Stomach (tissue), 9 donors: ENCODE measurements around the gene CEP72. TPM values are rescaled to one million over a fixed set of nuclear protein-coding genes. Genes with fewer than 3 reads are reported as not detected.
A peak's percentile ranks its signal among the peaks of the same experiment; 100 is the strongest.
"Not testable (repeated sequence)": the region's sequence is repeated elsewhere in the genome, so short reads cannot be mapped to it uniquely, and the experiment has no call there.

Source experiments
- DNase-seq, 2 donors: peaks; one replicate each; pipeline versions ENCODE4 v3.0.0 to v3.0.0-alpha.2; 2013 to 2019
- H3K27ac ChIP-seq, 5 donors: fragments of 200-600 bp in 4 of 5; sonication (generic) in 4 of 5; one replicate each; pipeline ENCODE4 v1.5.1; 2013 to 2019; ENCODE audit warnings: mild to moderate bottlenecking in 1 of 5, moderate library complexity in 1 of 5
- H3K27me3 ChIP-seq, 3 donors: fragments of 200-600 bp; sonication (generic); one replicate each; pipeline ENCODE4 v1.5.1; 2017 to 2019; ENCODE audit warnings: mixed run types in 1 of 3
- H3K36me3 ChIP-seq, 4 donors: fragments of 200-600 bp; sonication (generic); 1 replicate in 3 of 4; 2 replicates in 1 of 4; pipeline ENCODE4 v1.5.1; 2016 to 2019
- H3K4me1 ChIP-seq, 4 donors: fragments of 200-600 bp; sonication (generic); one replicate each; pipeline ENCODE4 v1.5.1; 2016 to 2019
- H3K4me3 ChIP-seq, 4 donors: fragments of 200-600 bp; sonication (generic) in 3 of 4; one replicate each; pipeline ENCODE4 v1.5.1; 2016 to 2019; ENCODE audit warnings: mild to moderate bottlenecking in 1 of 4
- H3K9me3 ChIP-seq, 4 donors: fragments of 200-600 bp; sonication (generic); one replicate each; pipeline ENCODE4 v1.5.1; 2016 to 2019
- CTCF ChIP-seq, 7 experiments: fragments of 450-650 bp in 4 of 7; fragments of 200-600 bp in 3 of 7; sonication (generic) in 3 of 7; IDR thresholded peaks; one replicate each; pipeline ENCODE4 v1.5.1; 2016 to 2019; ENCODE audit warnings: antibody characterized with exemption in 7 of 7, control low read depth in 2 of 7, mild to moderate bottlenecking in 1 of 7
- EP300 ChIP-seq: sonication (generic); formaldehyde crosslinking; IDR thresholded peaks from one replicate; pipeline ENCODE4 v1.6.1; 2017; ENCODE audit warnings: antibody characterized with exemption
- POLR2A ChIP-seq, 4 donors: fragments of 450-650 bp; IDR thresholded peaks; one replicate each; pipeline ENCODE4 v1.6.1; 2016; ENCODE audit warnings: antibody characterized with exemption in 4 of 4, control low read depth in 2 of 4, mild to moderate bottlenecking in 1 of 4, moderate library complexity in 1 of 4
- POLR2AphosphoS5 ChIP-seq, 3 donors: sonication (generic); formaldehyde crosslinking; IDR thresholded peaks; one replicate each; pipeline ENCODE4 v1.6.1; 2016; ENCODE audit warnings: antibody characterized with exemption in 3 of 3
- WGBS, 5 donors: extraction: QIAGEN DNeasy Blood & Tissue Kit in 3 of 5; methylation state at CpG; one replicate each; pipeline versions ENCODE4 v1.1.5 to v1.1.7; 2013 to 2018; 5-methylcytosine and 5-hydroxymethylcytosine counted together
- intact Hi-C: fragments of 100-400 bp; cut with DNase I; formaldehyde crosslinking; loops from one replicate; pipeline ENCODE4 v1.15.1; 2023; ENCODE audit warnings: low total_unique reads
- polyA plus RNA-seq, 3 donors: library from polyadenylated mRNA; stranded (reverse); fragments of 200-250 nt; gene quantifications; one replicate each; pipeline ENCODE4 v1.2.3, GENCODE V29; 2013
- total RNA-seq, 5 donors: library from RNA; depleted of rRNA; stranded (reverse); fragments of >200 nt; gene quantifications; one replicate each; pipeline versions ENCODE4 v1.1.0 to v1.2.3, GENCODE V29; 2014 to 2016
- donor health status: healthy with polysubstance abuse.
- donor health status: Bipolar disorder and iron deficiency.
- donor health status: healthy.

CEP72 gene
- total and polyA plus RNA-seq, 8 donors: 0.14 to 11.1 (median 2.1) TPM

- H3K9me3 ChIP-seq: no peaks in the 10 kb centered on the region
- H3K27me3 ChIP-seq: peaks cover 0 to 31% (median 6%) of the 10 kb centered on the region in 3 donors
- no peak overlapping the region for H3K4me3 ChIP-seq
- WGBS, 5 donors: 72 to 82% (median 79%) methylated on average over 27 to 36 of the region's 36 CpGs
- TF ChIP-seq CTCF (IDR thresholded peaks at IDR 0.05): no peak
- no peak overlapping the region for H3K27ac ChIP-seq
- peak in 1 of 2 donors; percentile 23 for DNase-seq
- intact Hi-C loops: no loop called here
- H3K36me3 ChIP-seq: no peaks in the 10 kb centered on the region
- H3K4me1 ChIP-seq: peaks cover 34 to 40% (median 37%) of the 10 kb centered on the region in 4 donors
Observed at GRCh38 chr5:675871-676698, 63.9 kb downstream of the CEP72 start.

- 91 to 96% (median 93%) methylated on average over 48 of the region's 48 CpGs for WGBS, 5 donors
- Histone ChIP-seq H3K9me3 (no peaks in the 10 kb centered on the region), H3K4me3 (no peak overlapping the region), H3K27me3 (peaks cover 0 to 30% (median 6%) of the 10 kb centered on the region in 3 donors), H3K36me3 (no peaks in the 10 kb centered on the region), H3K4me1 (peaks cover 29 to 34% (median 31%) of the 10 kb centered on the region in 4 donors), H3K27ac (no peak overlapping the region)
- intact Hi-C loops: no loop called here
- no peak for DNase-seq
- TF ChIP-seq CTCF (IDR thresholded peaks at IDR 0.05): no peak
- no peak for TF ChIP-seq POLR2A (IDR thresholded peaks at IDR 0.05)
- TF ChIP-seq POLR2AphosphoS5 (IDR thresholded peaks at IDR 0.05): no peak
- no peak for TF ChIP-seq EP300
Observed at GRCh38 chr5:676699-677076, 64.5 kb downstream of the CEP72 start.

- Histone ChIP-seq H3K4me3 (no peak overlapping the region), H3K9me3 (no peaks in the 10 kb centered on the region), H3K36me3 (no peaks in the 10 kb centered on the region), H3K27me3 (peaks cover 0 to 23% (median 6%) of the 10 kb centered on the region in 3 donors), H3K27ac (no peak overlapping the region), H3K4me1 (peaks cover 21 to 27% (median 24%) of the 10 kb centered on the region in 4 donors)
- WGBS, 5 donors: 76 to 82% (median 78%) methylated on average over 29 to 44 of the region's 44 CpGs
- intact Hi-C loops: no loop called here
- TF ChIP-seq POLR2AphosphoS5 (IDR thresholded peaks at IDR 0.05) (no peak), EP300 (no peak), POLR2A (IDR thresholded peaks at IDR 0.05) (no peak), CTCF (IDR thresholded peaks at IDR 0.05) (no peak)
- peak in 1 of 2 donors; percentile 22 for DNase-seq
Observed at GRCh38 chr5:677131-678101, 65.3 kb downstream of the CEP72 start.

GRCh38 chr5:678521-678920, 66.4 kb downstream of the CEP72 start:
- intact Hi-C loops, DNase-seq: not testable (repeated sequence)
- WGBS, 5 donors: 76 to 88% (median 81%) methylated on average over 4 to 16 of the region's 16 CpGs; no CpG with 5 or more reads in 1 of the 5 donors

GRCh38 chr5:679166-679895, 67.2 kb downstream of the CEP72 start:
- H3K4me1 ChIP-seq, H3K4me3 ChIP-seq, H3K9me3 ChIP-seq, intact Hi-C loops, H3K36me3 ChIP-seq, H3K27me3 ChIP-seq, H3K27ac ChIP-seq: not testable (repeated sequence)
- DNase-seq: peak in 1 of 2 donors; percentile 1
- WGBS, 5 donors: 66 to 80% (median 68%) methylated on average over 10 to 16 of the region's 17 CpGs

More at GRCh38 chr5:678521-678920, 66.4 kb downstream of the CEP72 start:
- peaks cover 11 to 15% (median 13%) of the 10 kb centered on the region in 4 donors for H3K4me1 ChIP-seq
- H3K4me3 ChIP-seq, H3K9me3 ChIP-seq, H3K36me3 ChIP-seq, H3K27ac ChIP-seq: not testable (repeated sequence)
- peaks cover 0 to 12% (median under 1%) of the 10 kb centered on the region in 3 donors for H3K27me3 ChIP-seq

GRCh38 chr5:680118-680795, 68.1 kb downstream of the CEP72 start:
- H3K4me3 ChIP-seq, H3K4me1 ChIP-seq, H3K27me3 ChIP-seq, H3K27ac ChIP-seq, intact Hi-C loops, H3K36me3 ChIP-seq, H3K9me3 ChIP-seq, DNase-seq: not testable (repeated sequence)
- 60 to 83% (median 74%) methylated on average over 1 to 13 of the region's 32 CpGs for WGBS, 5 donors

- DNase-seq: peak in 1 of 2 donors; percentile 1
- H3K4me1 ChIP-seq, H3K4me3 ChIP-seq, H3K27me3 ChIP-seq, H3K9me3 ChIP-seq, H3K27ac ChIP-seq, intact Hi-C loops, H3K36me3 ChIP-seq: not testable (repeated sequence)
- WGBS, 5 donors: 85 to 91% (median 87%) methylated on average over 13 of the region's 13 CpGs
Observed at GRCh38 chr5:680836-681235, 68.7 kb downstream of the CEP72 start.
